ENCODE data around the gene CLDN6.

GRCh38 chr16:3056336-3057180 lies 38.6 kb upstream of the CLDN6 start:
- no peak for TF ChIP-seq CTCF (conservative IDR thresholded peaks at IDR 0.05 in 1 of 2, IDR thresholded peaks at IDR 0.05 in 1 of 2; ENCODE audit: extremely low read depth in 1 of 2, insufficient read depth in 1 of 2, low read depth in 1 of 2, low read length in 2 of 2)
- TF ChIP-seq EZH2 (IDR thresholded peaks at IDR 0.05; ENCODE audit: borderline replicate concordance, low read length), result no peak

All from mammary epithelial cell (primary cell).